GM12875 (cell line): ENCODE data around the gene KDM3B.

Source experiments
- H3K4me3 ChIP-seq: one replicate; pipeline ENCODE4 v1.5.1; 2011; ENCODE audit warnings: low read depth, low read length, control low read depth
- CTCF ChIP-seq: IDR thresholded peaks from 2 replicates; pipeline ENCODE4 v1.5.1; 2011; ENCODE audit warnings: low read depth, mild to moderate bottlenecking, control low read depth, inconsistent platforms, low read length, moderate library complexity, borderline replicate concordance; ENCODE audit not compliant: insufficient read depth

Gene KDM3B

GRCh38 chr5:138452720-138453119 lies 100.2 kb downstream of the KDM3B start:
- no peak for TF ChIP-seq CTCF
- no peak overlapping the region for H3K4me3 ChIP-seq

GRCh38 chr5:138453590-138453989 lies 101.1 kb downstream of the KDM3B start:
- H3K4me3 ChIP-seq, result no peak overlapping the region
- no peak for TF ChIP-seq CTCF

GRCh38 chr5:138454121-138454520 lies 101.6 kb downstream of the KDM3B start:
- TF ChIP-seq CTCF, result no peak
- H3K4me3 ChIP-seq, result no peak overlapping the region

GRCh38 chr5:138455232-138455930 lies 102.9 kb downstream of the KDM3B start:
- TF ChIP-seq CTCF, result no peak
- H3K4me3 ChIP-seq, result no peak overlapping the region

- H3K4me3 ChIP-seq, result no peak overlapping the region
- TF ChIP-seq CTCF, result no peak
Observed at GRCh38 chr5:138457531-138458275, 105.2 kb downstream of the KDM3B start.

- H3K4me3 ChIP-seq, result no peak overlapping the region
- no peak for TF ChIP-seq CTCF
Observed at GRCh38 chr5:138458384-138458783, 105.9 kb downstream of the KDM3B start.

- H3K4me3 ChIP-seq, result no peak overlapping the region
- TF ChIP-seq CTCF, result no peak
Observed at GRCh38 chr5:138458856-138459255, 106.4 kb downstream of the KDM3B start.
